ENCODE measurements around the gene DHODH. TPM values are rescaled to one million over a fixed set of nuclear protein-coding genes. Genes with fewer than 3 reads are reported as not detected.

DHODH gene
- total RNA-seq, 6 experiments from 2014 or later, result 6.8 to 10.0 (median 8.8) TPM

DNA sequence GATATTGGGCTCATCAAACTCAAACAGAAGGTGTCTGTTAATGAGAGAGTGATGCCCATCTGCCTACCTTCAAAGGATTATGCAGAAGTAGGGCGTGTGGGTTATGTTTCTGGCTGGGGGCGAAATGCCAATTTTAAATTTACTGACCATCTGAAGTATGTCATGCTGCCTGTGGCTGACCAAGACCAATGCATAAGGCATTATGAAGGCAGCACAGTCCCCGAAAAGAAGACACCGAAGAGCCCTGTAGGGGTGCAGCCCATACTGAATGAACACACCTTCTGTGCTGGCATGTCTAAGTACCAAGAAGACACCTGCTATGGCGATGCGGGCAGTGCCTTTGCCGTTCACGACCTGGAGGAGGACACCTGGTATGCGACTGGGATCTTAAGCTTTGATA, 51.9 kb downstream of the DHODH start:
- Mint-ChIP-seq H3K27me3 (ENCODE audit: insufficient read depth) (peaks cover 11% of the 10 kb centered on the region), H3K4me3 (no peak overlapping the region), H3K9me3 (no peaks in the 10 kb centered on the region), H3K27ac (no peak overlapping the region), H3K4me1 (ENCODE audit: low read depth) (no peaks in the 10 kb centered on the region), H3K36me3 (ENCODE audit: low read depth) (no peaks in the 10 kb centered on the region)
- no peak for DNase-seq
- TF ChIP-seq, protein P1, sequence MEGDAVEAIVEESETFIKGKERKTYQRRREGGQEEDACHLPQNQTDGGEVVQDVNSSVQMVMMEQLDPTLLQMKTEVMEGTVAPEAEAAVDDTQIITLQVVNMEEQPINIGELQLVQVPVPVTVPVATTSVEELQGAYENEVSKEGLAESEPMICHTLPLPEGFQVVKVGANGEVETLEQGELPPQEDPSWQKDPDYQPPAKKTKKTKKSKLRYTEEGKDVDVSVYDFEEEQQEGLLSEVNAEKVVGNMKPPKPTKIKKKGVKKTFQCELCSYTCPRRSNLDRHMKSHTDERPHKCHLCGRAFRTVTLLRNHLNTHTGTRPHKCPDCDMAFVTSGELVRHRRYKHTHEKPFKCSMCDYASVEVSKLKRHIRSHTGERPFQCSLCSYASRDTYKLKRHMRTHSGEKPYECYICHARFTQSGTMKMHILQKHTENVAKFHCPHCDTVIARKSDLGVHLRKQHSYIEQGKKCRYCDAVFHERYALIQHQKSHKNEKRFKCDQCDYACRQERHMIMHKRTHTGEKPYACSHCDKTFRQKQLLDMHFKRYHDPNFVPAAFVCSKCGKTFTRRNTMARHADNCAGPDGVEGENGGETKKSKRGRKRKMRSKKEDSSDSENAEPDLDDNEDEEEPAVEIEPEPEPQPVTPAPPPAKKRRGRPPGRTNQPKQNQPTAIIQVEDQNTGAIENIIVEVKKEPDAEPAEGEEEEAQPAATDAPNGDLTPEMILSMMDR (IDR thresholded peaks at IDR 0.05), result no peak

DNA sequence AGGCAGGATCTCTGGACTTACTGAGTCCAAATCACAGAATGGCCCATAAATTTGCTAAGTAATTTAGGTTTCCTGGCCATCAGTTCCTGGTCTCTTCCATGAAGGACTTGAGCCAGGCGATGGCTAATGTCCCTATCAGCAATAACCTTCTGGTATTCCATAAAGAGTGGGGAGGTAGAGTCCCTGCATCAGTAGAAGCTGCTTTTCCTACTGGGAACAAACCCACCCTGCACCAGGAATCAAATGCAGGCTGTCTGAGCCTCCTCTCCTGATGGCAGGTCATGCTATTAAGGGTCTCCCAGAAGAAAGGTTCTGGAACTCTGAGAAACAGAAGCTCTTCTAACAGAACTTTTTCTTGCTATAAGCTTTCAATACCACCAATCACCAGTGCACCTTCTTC, 53.0 kb downstream of the DHODH start:
- Mint-ChIP-seq H3K4me1 (ENCODE audit: low read depth) (no peaks in the 10 kb centered on the region), H3K27me3 (ENCODE audit: insufficient read depth) (peaks cover 11% of the 10 kb centered on the region), H3K27ac (no peak overlapping the region), H3K4me3 (no peak overlapping the region), H3K9me3 (no peaks in the 10 kb centered on the region), H3K36me3 (ENCODE audit: low read depth) (no peaks in the 10 kb centered on the region)
- no peak for DNase-seq
- TF ChIP-seq, protein P1 (IDR thresholded peaks at IDR 0.05), result no peak

DNA sequence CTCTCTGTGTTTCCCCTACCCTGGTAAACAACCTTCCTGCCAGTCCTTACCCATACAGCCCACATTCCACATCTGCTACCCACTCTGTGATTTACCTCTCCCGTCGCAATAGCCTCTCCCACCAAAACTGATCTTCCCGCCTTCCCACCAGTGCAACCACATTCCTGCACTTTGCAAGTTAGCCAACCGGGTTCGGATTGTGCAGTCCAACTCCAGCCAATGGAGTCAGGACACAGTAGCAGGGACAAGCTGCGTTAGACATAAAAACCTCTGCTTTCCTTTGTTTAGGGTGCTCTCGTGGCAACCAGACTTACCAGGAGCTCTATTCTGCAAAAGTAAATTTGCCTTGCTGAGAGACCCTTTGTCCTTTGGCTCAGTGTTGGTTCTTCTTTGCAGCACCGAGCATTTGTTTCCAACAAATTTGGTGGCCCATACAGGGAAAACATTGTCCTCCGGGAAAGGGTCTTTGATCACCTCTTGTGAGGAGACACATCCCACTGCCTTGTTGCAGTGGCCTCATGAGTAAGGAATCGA, 55.9 kb downstream of the DHODH start:
- Mint-ChIP-seq H3K27ac (no peak overlapping the region), H3K36me3 (ENCODE audit: low read depth) (no peaks in the 10 kb centered on the region), H3K4me1 (ENCODE audit: low read depth) (no peaks in the 10 kb centered on the region), H3K27me3 (ENCODE audit: insufficient read depth) (peaks cover 11% of the 10 kb centered on the region), H3K9me3 (no peaks in the 10 kb centered on the region), H3K4me3 (no peak overlapping the region)
- TF ChIP-seq, protein P1 (IDR thresholded peaks at IDR 0.05), result no peak
- DNase-seq, result no peak

DNA sequence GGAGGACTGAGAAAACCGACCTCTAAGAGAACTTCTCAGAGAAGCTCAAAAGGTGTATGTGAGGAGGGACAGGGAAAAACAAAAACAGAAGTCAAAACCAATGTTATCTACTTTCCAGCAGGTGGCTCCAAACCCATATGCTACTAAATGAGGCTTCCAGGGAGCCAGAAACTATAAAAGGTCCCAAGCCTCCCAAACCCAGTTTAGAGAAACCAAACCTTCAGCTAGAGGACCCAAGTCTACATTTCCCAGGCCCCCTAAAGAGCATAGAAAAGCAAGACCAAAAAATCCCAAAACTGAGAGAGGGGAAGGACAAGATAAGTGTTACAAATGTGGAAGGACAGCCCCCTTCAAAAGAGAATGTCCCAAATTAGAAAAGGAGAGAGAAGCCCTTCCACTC, 58.2 kb downstream of the DHODH start:
- no peak overlapping the region for H3K4me3 Mint-ChIP-seq
- TF ChIP-seq, protein P1 (IDR thresholded peaks at IDR 0.05), result peak; percentile 78
- H3K4me1 Mint-ChIP-seq (ENCODE audit: low read depth), result no peaks in the 10 kb centered on the region
- no peaks in the 10 kb centered on the region for H3K36me3 Mint-ChIP-seq (ENCODE audit: low read depth)
- no peak overlapping the region for H3K27ac Mint-ChIP-seq
- peak; percentile 25 for DNase-seq
- peaks cover 13% of the 10 kb centered on the region for H3K27me3 Mint-ChIP-seq (ENCODE audit: insufficient read depth)
- no peaks in the 10 kb centered on the region for H3K9me3 Mint-ChIP-seq

DNA sequence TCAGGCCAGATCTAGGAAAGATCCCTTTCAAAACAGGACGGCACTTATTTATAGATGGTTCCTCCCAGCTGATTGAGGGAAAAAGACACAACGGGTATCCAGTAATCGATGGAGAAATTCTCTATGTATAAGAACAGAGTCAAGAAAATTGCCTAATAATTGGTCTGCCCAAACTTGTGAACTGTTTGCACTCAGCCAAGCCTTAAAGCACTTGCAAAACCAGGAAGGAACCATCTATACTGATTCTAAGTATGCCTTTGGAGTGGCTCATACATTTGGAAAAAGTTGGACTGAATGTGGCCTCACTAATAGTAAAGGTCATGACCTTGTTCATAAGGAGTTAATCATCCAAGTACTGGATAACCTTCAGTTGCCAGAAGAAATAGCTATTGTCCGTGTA, 60.4 kb downstream of the DHODH start:
- TF ChIP-seq, protein P1 (IDR thresholded peaks at IDR 0.05), result no peak
- Mint-ChIP-seq H3K4me3 (no peak overlapping the region), H3K27ac (no peak overlapping the region), H3K9me3 (no peaks in the 10 kb centered on the region), H3K36me3 (ENCODE audit: low read depth) (no peaks in the 10 kb centered on the region), H3K4me1 (ENCODE audit: low read depth) (no peaks in the 10 kb centered on the region), H3K27me3 (ENCODE audit: insufficient read depth) (peaks cover 9% of the 10 kb centered on the region)
- DNase-seq, result no peak

Data from HFFc6 (cell line).